BLaER1 (cell line): ENCODE data around the gene PTPRM.

Experiments used
- H3K27ac ChIP-seq: shearing (Covaris generic); formaldehyde crosslinking; 2 replicates; pipeline ENCODE4 v1.8.1; 2022
- H3K27me3 ChIP-seq: shearing (Covaris generic); formaldehyde crosslinking; 2 replicates; pipeline ENCODE4 v1.8.1; 2022
- H3K36me3 ChIP-seq: shearing (Covaris generic); formaldehyde crosslinking; 2 replicates; pipeline ENCODE4 v1.8.1; 2022
- H3K4me1 ChIP-seq: shearing (Covaris generic); formaldehyde crosslinking; 2 replicates; pipeline ENCODE4 v1.8.1; 2022
- H3K4me2 ChIP-seq: shearing (Covaris generic); formaldehyde crosslinking; 2 replicates; pipeline ENCODE4 v1.8.1; 2022
- H3K4me3 ChIP-seq: shearing (Covaris generic); formaldehyde crosslinking; 2 replicates; pipeline ENCODE4 v1.8.1; 2022
- H3K9ac ChIP-seq: shearing (Covaris generic); formaldehyde crosslinking; 2 replicates; pipeline ENCODE4 v1.8.1; 2022
- H3K9me3 ChIP-seq: shearing (Covaris generic); formaldehyde crosslinking; 2 replicates; pipeline ENCODE4 v1.8.1; 2022
- H4K20me1 ChIP-seq: shearing (Covaris generic); formaldehyde crosslinking; 2 replicates; pipeline ENCODE4 v1.8.1; 2022
- Cebpa-rat ChIP-seq: shearing (Covaris generic); IDR thresholded peaks from 2 replicates; pipeline ENCODE4 v1.8.1; 2022

Gene PTPRM

GRCh38 chr18:7758764-7759163 lies 191.6 kb downstream of the PTPRM start:
- no peaks in the 10 kb centered on the region for H3K9me3 ChIP-seq
- no peaks in the 10 kb centered on the region for H4K20me1 ChIP-seq
- H3K4me3 ChIP-seq = no peak overlapping the region
- H3K36me3 ChIP-seq = no peaks in the 10 kb centered on the region
- no peaks in the 10 kb centered on the region for H3K4me1 ChIP-seq
- TF ChIP-seq Cebpa-rat = no peak
- no peak overlapping the region for H3K27ac ChIP-seq
- H3K27me3 ChIP-seq = no peaks in the 10 kb centered on the region
- H3K4me2 ChIP-seq = no peak overlapping the region
- no peak overlapping the region for H3K9ac ChIP-seq

- TF ChIP-seq Cebpa-rat = no peak
- H3K27me3 ChIP-seq = no peaks in the 10 kb centered on the region
- H3K9ac ChIP-seq = no peak overlapping the region
- H4K20me1 ChIP-seq = no peaks in the 10 kb centered on the region
- no peak overlapping the region for H3K4me2 ChIP-seq
- H3K9me3 ChIP-seq = no peaks in the 10 kb centered on the region
- H3K36me3 ChIP-seq = no peaks in the 10 kb centered on the region
- H3K4me3 ChIP-seq = no peak overlapping the region
- H3K4me1 ChIP-seq = no peaks in the 10 kb centered on the region
- H3K27ac ChIP-seq = no peak overlapping the region
Observed at GRCh38 chr18:7760967-7761948, 194.1 kb downstream of the PTPRM start.

GRCh38 chr18:7764405-7764804 lies 197.3 kb downstream of the PTPRM start:
- Histone ChIP-seq H3K36me3 (no peaks in the 10 kb centered on the region), H3K9me3 (no peaks in the 10 kb centered on the region), H3K4me3 (no peak overlapping the region), H3K27me3 (no peaks in the 10 kb centered on the region), H4K20me1 (no peaks in the 10 kb centered on the region), H3K27ac (no peak overlapping the region), H3K9ac (no peak overlapping the region), H3K4me1 (no peaks in the 10 kb centered on the region), H3K4me2 (no peak overlapping the region)
- TF ChIP-seq Cebpa-rat = no peak

- Histone ChIP-seq H3K4me1 (no peaks in the 10 kb centered on the region), H4K20me1 (no peaks in the 10 kb centered on the region), H3K4me3 (no peak overlapping the region), H3K27ac (no peak overlapping the region), H3K4me2 (no peak overlapping the region), H3K27me3 (no peaks in the 10 kb centered on the region), H3K36me3 (no peaks in the 10 kb centered on the region), H3K9ac (no peak overlapping the region), H3K9me3 (no peaks in the 10 kb centered on the region)
- no peak for TF ChIP-seq Cebpa-rat
Observed at GRCh38 chr18:7766346-7766745, 199.2 kb downstream of the PTPRM start.

GRCh38 chr18:7766817-7767216 lies 199.7 kb downstream of the PTPRM start:
- Histone ChIP-seq H3K27me3 (no peaks in the 10 kb centered on the region), H3K36me3 (no peaks in the 10 kb centered on the region), H3K9ac (no peak overlapping the region), H4K20me1 (no peaks in the 10 kb centered on the region), H3K9me3 (no peaks in the 10 kb centered on the region), H3K4me2 (no peak overlapping the region), H3K4me3 (no peak overlapping the region), H3K4me1 (peaks cover 4% of the 10 kb centered on the region; the same call in 1 of the 2 replicates), H3K27ac (no peak overlapping the region)
- no peak for TF ChIP-seq Cebpa-rat

- H3K4me1 ChIP-seq = peaks cover 39% of the 10 kb centered on the region
- no peak overlapping the region for H3K4me3 ChIP-seq
- no peak overlapping the region for H3K27ac ChIP-seq
- no peak overlapping the region for H3K4me2 ChIP-seq
- TF ChIP-seq Cebpa-rat = no peak
- H3K36me3 ChIP-seq = no peaks in the 10 kb centered on the region
- H3K9ac ChIP-seq = no peak overlapping the region
- H3K9me3 ChIP-seq = no peaks in the 10 kb centered on the region
- H3K27me3 ChIP-seq = no peaks in the 10 kb centered on the region
- no peaks in the 10 kb centered on the region for H4K20me1 ChIP-seq
Observed at GRCh38 chr18:7770908-7771307, 203.8 kb downstream of the PTPRM start.

- H3K4me2 ChIP-seq = peak overlapping the region; percentile 38; the same call in 1 of the 2 replicates
- H3K9me3 ChIP-seq = no peaks in the 10 kb centered on the region
- H4K20me1 ChIP-seq = no peaks in the 10 kb centered on the region
- no peaks in the 10 kb centered on the region for H3K27me3 ChIP-seq
- H3K4me1 ChIP-seq = peaks cover 42% of the 10 kb centered on the region
- H3K4me3 ChIP-seq = no peak overlapping the region
- no peak for TF ChIP-seq Cebpa-rat
- no peaks in the 10 kb centered on the region for H3K36me3 ChIP-seq
- no peak overlapping the region for H3K9ac ChIP-seq
- no peak overlapping the region for H3K27ac ChIP-seq
Observed at GRCh38 chr18:7772510-7772888, 205.4 kb downstream of the PTPRM start.

GRCh38 chr18:7772951-7773350 lies 205.8 kb downstream of the PTPRM start:
- no peak overlapping the region for H3K4me2 ChIP-seq
- H3K36me3 ChIP-seq = no peaks in the 10 kb centered on the region
- no peaks in the 10 kb centered on the region for H3K9me3 ChIP-seq
- TF ChIP-seq Cebpa-rat = no peak
- H3K9ac ChIP-seq = no peak overlapping the region
- no peak overlapping the region for H3K4me3 ChIP-seq
- H3K27ac ChIP-seq = no peak overlapping the region
- H3K27me3 ChIP-seq = no peaks in the 10 kb centered on the region
- no peaks in the 10 kb centered on the region for H4K20me1 ChIP-seq
- H3K4me1 ChIP-seq = peaks cover 42% of the 10 kb centered on the region

- TF ChIP-seq Cebpa-rat = no peak
- Histone ChIP-seq H3K4me2 (peak overlapping the region; percentile 57), H3K27me3 (no peaks in the 10 kb centered on the region), H3K9me3 (no peaks in the 10 kb centered on the region), H3K36me3 (no peaks in the 10 kb centered on the region), H4K20me1 (no peaks in the 10 kb centered on the region), H3K27ac (peak overlapping the region; percentile 64), H3K4me3 (no peak overlapping the region), H3K4me1 (peaks cover 42% of the 10 kb centered on the region), H3K9ac (0 out of 2 replicates have a peak overlapping the region, but pooled peaks have one; percentile 25)
Observed at GRCh38 chr18:7775128-7775527, 208.0 kb downstream of the PTPRM start.

GRCh38 chr18:7775843-7776242 lies 208.7 kb downstream of the PTPRM start:
- H3K4me2 ChIP-seq = peak overlapping the region; percentile 57
- H3K27ac ChIP-seq = no peak overlapping the region
- no peak for TF ChIP-seq Cebpa-rat
- H3K4me1 ChIP-seq = peaks cover 42% of the 10 kb centered on the region
- no peaks in the 10 kb centered on the region for H4K20me1 ChIP-seq
- no peaks in the 10 kb centered on the region for H3K27me3 ChIP-seq
- H3K9me3 ChIP-seq = no peaks in the 10 kb centered on the region
- H3K36me3 ChIP-seq = no peaks in the 10 kb centered on the region
- H3K9ac ChIP-seq = 0 out of 2 replicates have a peak overlapping the region, but pooled peaks have one; percentile 25
- no peak overlapping the region for H3K4me3 ChIP-seq
